DMS153 treated with DMSO at 0.1 percent for 48 hours (cell line): Measurements from ENCODE around the gene AP1S2.
"Not testable (repeated sequence)": the region's sequence is repeated elsewhere in the genome, so short reads cannot be mapped to it uniquely, and the experiment has no call there.

Experiments
- DNase-seq: peaks from one replicate; lab custom pipeline; 2025; ENCODE audit not compliant: unreplicated experiment; lab: John Stamatoyannopoulos, UW

The AP1S2 gene

DNA sequence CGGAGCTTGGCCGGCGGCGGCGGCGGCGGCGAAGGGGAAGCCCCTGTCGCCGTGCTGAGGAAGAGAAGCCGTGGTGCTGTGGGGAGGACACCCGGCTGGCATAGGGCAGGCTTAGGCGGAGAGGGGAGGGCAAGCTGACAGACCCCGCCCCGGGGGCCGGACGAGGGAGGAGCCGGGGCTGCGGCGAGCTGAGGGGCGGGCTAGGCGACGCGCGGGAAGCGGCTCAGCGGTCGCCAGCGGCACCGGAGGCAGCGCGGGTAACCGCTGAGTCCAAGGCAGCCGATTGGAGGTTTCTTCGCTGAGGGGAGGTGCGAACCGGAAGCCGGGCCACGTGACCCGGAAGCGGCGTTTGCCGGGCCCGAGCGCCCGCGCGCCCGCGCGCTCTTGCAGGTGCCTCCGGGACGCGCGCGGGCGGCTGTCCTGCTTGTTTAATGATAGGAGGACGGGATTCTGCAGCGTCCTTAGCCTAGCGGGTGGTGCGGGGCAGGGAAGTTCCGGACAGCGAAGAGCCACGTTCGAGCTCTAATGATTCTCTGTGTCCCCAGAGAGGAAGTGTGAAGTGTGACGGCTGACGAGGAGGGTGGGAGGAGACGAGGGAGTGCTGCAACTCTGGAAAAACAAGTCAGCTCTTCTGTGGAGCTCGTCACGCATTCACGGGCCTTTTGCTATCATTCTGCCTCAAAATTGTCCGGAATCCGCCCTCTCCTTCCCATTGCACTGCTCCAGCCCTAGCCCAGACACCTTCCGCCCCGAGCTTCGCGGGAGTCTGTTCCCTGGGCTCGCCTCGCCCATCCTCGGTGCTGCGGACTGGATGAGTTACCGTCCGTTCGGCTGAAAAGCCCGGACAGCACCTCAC is at the start of gene AP1S2:
Gene AP1S2, minus strand, starts transcription at position 102 of the 856 bp plus-strand sequence. CDS start 2,289 bp downstream, outside the sequence.
- DNase-seq: peak; percentile 52

DNA sequence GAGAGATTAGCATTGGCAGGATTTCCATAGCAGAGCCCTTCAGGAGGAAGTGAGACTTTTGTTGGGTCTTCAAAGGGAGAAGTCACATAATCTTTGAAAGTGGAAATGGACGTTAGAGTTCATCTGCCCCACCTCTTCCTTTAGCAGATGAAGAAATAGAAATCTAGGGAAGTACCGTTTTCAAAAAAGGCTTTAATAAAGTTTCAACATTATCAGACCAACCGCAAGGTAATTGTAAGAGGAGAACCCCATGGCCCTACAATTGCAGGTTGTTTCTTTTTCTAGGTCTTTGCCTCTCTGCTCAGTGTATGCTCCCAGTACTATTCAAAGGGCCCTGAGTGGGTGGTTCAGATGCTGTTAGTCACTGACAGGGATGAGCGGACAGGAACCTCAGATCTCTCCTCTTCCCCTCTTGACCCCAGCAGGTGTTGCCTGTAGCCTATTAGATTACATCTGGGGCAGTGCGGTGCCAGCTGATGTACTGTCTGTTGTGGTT is 48.6 kb upstream of the AP1S2 start:
- no peak for DNase-seq

DNA sequence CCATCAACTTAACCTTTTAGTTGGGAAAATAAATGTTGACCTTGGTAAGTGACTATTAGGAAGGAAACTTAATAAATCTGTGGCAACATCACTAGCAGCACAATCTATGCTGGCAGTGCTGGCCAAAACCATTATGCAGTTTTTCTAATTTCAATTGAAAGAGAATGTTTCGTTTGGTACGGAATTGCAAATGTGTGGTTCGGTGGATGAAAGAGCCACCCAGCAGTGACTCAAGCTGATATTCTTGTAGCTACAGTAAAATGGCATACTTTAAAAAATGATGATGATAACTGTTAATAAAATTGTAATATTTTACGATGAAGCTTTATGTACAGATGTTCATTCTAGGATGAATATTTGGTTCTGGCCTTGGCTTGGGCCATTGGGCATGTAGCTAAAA is 40.7 kb upstream of the AP1S2 start:
- DNase-seq: no peak

- no peak for DNase-seq
These were observed 40.1 kb upstream of the AP1S2 start for GRCh38 chrX:15894724-15895123.

- DNase-seq: no peak
These were observed 35.9 kb upstream of the AP1S2 start for GRCh38 chrX:15890463-15890862.

- no peak for DNase-seq
These were observed 33.4 kb upstream of the AP1S2 start for GRCh38 chrX:15888062-15888461.

- no peak for DNase-seq
These were observed 28.9 kb upstream of the AP1S2 start for GRCh38 chrX:15883540-15883863.

- no peak for DNase-seq
These were observed 28.3 kb upstream of the AP1S2 start for GRCh38 chrX:15882704-15883539.

DNA sequence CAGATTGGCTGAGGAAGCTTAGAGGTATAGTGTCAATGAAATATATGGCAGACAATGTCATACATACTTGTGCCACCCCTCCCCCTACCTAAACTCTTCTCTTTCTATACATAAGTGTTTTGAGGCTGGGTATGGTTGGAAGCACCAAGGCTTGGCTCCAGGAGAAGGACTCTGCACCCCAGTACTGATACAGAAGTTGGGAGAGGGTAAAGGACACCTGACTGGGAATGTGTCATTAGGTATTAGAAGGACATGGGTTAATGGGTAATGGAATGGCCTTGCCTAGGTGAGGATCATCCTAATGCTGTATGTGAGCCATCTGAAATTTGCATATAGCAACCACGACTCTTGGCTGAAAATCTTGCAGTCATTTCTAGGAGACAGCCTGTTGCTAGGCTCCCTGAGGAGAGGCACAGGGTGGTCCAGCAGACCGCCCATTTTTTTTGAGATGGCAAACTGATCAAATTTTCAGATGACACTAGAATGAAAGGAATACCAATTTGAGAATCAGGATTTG is 26.8 kb upstream of the AP1S2 start:
- DNase-seq: no peak

DNA sequence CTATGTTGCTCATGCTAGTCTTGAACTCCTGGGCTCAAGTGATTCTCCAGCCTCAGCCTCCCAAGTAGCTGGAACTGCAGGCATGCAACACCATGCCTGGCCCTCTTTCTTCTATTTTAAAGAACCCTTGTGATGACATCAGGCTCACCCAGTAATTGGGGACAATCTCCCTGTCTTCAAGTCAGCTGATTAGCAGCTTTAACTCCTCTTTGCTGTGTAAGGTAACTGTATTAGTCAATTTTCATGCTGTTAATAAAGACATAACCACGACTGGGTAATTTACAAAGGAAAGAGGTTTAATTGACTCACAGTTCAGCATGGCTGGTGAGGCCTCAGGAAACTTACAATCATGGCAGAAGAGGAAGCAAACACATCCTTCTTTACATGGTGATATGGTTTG is 23.3 kb upstream of the AP1S2 start:
- DNase-seq: not testable (repeated sequence)

DNA sequence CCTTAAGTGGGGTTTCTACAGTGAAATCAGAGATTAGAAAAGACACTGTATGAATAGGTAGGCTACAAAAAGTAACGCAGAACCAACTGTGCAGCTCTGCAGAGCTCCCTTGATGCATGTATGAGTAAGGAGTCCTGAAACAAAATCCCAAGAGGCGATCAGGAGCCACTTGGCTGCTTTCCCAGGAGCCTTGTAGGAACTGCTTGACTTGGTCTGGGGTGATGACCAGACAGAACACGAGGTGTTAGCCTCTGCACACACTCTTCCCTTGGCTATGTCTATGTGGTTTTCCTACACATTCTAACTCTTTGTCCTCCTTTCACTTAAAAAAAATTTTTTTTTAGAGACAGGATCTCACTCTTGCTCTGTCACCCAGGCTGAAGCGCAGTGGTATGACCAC is 22.8 kb upstream of the AP1S2 start:
- DNase-seq: no peak

DNA sequence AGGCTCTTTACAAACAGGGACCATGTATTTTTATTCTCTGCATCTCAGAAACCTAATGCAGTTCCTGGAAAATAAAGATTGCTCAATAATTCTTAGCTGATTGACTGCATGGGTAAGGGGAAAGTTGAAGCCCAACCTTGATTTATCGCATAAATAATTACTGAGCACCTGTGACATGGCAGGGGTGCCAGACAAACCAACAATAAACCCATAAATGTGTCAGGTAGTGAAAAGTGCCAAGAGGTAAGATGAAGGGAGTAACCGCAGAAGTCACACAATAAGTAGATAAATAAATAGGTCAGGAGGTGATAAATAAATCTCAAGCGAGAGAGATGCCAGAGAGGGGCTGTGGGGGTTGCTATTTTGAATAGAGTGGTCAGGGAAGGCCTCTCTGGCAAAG is 20.1 kb upstream of the AP1S2 start:
- DNase-seq: no peak

- DNase-seq: no peak
These were observed 19.0 kb upstream of the AP1S2 start for GRCh38 chrX:15873566-15873965.

- no peak for DNase-seq
These were observed 15.7 kb upstream of the AP1S2 start for GRCh38 chrX:15870310-15870709.

- DNase-seq: no peak
These were observed 15.1 kb upstream of the AP1S2 start for GRCh38 chrX:15869695-15870094.

DNA sequence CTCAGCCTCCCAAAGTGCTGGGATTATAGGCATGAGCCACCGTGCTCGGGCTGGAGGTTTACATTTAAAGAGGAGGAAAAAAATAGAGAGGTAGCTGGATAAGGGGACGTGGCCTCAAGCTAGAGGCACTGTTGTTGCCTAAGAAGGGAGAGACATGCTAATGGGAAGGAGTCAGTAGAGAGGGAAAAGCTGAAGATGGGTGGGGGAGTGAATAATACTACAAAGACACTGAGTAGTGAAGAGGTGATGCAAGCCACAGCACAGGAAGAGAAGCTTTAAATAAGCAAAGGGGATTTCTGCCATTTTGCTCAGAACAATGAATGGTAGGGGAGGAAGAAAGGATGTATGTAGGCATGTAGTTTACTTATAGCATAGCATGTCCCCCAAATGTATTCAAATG is 11.5 kb upstream of the AP1S2 start:
- no peak for DNase-seq

DNA sequence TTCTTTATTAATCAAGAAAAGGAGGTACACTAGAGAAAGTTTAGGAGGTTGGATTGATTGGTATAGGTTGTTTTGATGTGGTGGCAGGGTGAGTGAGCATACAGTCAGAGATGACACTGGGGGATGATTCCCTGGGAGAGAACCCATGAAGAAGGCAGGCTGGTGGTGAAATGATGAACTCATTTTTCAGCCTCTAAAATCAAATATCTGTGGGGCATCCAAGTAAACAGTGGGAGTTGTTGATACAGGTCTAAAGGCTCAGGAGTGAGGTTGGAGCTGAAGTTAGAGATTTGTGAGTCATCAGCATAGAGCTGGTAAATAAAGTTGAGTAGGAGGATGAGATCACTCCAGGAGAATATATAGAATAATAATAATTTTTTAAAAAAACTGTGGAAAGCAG is 10.0 kb upstream of the AP1S2 start:
- no peak for DNase-seq

GRCh38 chrX:15864023-15864422 is 9.4 kb upstream of the AP1S2 start:
- no peak for DNase-seq

- DNase-seq: no peak
These were observed 6.3 kb upstream of the AP1S2 start for GRCh38 chrX:15860921-15861320.

GRCh38 chrX:15858051-15858450 is 3.4 kb upstream of the AP1S2 start:
- DNase-seq: no peak

- DNase-seq: no peak
These were observed 2.0 kb upstream of the AP1S2 start for GRCh38 chrX:15856636-15857035.

- no peak for DNase-seq
These were observed 1.6 kb upstream of the AP1S2 start for GRCh38 chrX:15856222-15856587.
